Hematopoietic multipotent progenitor cell treated with erythropoietin and hydrocortisone succinate and interleukin-3 and kit ligand, for 6 days (in vitro differentiated cells): ENCODE results near the gene MOAP1.
"Not testable (repeated sequence)": the region's sequence is repeated elsewhere in the genome, so short reads cannot be mapped to it uniquely, and the experiment has no call there.

Experiments
- DNase-seq: peaks from one replicate; pipeline ENCODE4 v3.0.0-alpha.2; 2015

MOAP1 gene

DNA sequence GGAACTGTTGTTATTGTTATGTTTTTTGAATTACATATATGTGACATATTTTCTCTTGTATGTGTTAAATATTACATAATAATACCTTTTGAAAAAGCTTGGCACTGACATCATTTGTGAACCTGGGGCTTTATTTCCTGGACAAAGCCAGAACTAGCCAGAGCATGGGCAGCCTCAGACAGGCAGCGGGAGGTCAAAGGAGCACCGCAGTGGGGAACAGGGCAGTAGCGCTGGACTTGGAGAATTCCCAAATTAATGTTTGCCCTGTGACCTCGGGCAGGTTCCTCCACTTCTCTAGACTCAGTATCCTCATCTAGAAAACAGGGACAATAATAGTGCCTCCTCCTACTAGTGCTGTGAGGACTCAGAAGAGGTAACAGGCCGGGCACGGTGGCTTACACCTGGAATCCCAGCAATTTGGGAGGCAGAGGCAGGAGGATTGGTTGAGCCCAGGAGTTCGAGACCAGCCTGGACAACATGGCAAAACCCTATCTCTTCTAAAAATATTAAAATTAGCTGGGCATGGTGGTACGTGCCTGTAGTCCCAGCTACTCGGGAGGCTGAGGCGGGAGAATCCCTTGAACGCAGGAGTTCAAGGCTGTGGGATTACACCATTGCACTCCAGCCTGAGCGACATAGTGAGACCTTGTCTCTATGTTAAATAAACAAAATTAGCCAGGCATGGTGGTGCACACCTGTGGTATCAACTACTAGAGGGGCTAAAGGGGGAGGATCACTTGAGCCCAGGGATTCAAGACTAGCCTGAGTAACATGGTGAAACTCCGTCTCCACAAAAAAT lies 41.6 kb downstream of the MOAP1 start:
- no peak for DNase-seq

GRCh38 chr14:93137864-93138263 lies 46.8 kb downstream of the MOAP1 start:
- peak; percentile 25 for DNase-seq

DNA sequence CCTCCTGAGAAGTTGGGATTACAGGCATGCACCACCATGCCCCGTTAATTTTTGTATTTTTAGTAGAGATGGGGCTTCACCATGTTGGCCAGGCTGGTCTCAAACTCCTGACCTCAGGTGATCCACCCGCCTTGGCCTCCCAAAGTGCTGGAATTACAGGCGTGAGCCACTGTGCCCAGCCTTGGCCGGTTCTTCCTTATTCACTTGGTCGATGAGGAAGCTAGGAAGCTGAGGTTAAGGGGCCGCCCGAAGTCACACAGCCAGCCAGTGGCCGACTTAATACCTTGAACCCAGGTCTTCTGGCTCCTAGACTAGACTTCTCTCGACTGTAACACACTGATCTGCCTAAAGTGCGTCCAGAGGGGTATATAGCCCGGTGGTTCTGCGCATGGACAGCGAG lies 48.2 kb downstream of the MOAP1 start:
- DNase-seq = not testable (repeated sequence)

DNA sequence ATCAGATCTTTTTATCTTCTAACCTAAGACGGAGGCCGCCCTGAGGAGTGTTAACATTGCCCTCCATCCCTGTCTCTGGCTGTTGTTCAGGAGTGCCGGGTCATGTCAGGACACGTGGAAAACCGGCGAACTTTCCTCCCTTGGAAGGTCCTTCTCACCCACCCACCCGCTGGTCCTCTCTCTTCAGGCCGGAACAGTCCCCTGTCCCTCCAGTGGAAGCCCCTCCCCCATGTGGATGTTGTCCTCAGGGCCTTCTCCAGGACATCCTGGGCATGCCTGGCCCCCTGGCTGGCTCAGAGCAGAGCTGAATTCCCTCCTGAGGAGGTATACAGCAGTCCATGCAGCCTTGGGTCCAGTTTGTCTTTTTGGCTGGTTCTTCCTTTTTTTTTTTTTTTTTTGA lies 48.7 kb downstream of the MOAP1 start:
- no peak for DNase-seq

- no peak for DNase-seq
Observed at GRCh38 chr14:93135399-93135798, 49.3 kb downstream of the MOAP1 start.

DNA sequence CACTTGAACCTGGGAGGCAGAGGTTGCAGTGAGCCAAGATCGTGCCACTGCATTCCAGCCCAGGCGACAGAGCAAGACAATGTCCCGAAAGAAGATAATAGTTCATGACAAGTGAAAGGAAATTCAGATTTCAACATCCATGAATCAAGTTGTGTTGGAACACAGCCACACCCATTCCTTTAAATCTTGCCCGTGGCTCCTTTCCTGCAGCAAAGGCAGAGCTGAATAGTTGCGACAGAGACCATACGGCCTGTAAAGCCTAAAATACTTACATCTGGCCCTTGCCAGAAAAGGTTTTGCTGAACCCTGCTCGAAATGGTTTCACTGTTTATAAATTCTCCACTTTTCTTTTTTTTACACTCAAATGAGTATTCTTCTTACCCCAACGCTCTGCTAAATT lies 51.2 kb downstream of the MOAP1 start:
- no peak for DNase-seq

DNA sequence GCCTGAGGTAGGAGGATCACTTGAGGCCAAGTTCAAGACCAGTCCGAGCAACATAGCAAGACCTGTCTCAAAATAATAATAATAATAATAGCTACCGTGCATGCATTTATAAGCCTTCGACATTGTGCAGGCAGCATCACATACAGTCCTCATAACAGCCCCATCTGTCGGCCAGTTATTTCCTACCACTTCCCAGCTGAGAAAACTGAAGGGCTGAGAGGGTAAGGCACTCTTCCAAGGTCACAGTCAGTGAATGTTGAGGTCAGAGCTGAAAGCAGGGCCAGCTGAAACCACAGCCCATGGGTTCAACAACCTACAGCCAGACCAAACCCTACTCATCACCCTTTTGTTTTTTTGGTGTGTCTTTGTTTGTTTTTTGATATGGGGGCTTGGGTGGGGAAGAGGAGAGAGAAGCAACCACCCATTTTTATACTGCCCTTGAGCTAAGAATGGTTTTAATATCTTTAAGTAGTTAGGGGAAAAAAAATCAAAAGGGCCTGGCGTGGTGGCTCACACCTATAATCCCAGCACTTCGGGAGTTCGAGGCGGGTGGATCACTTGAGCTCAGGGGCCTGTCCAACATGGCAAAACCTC lies 52.1 kb downstream of the MOAP1 start:
- DNase-seq = peak; percentile 79
